ENCODE measurements around the gene HIRIP3.

- TF ChIP-seq, protein P1, sequence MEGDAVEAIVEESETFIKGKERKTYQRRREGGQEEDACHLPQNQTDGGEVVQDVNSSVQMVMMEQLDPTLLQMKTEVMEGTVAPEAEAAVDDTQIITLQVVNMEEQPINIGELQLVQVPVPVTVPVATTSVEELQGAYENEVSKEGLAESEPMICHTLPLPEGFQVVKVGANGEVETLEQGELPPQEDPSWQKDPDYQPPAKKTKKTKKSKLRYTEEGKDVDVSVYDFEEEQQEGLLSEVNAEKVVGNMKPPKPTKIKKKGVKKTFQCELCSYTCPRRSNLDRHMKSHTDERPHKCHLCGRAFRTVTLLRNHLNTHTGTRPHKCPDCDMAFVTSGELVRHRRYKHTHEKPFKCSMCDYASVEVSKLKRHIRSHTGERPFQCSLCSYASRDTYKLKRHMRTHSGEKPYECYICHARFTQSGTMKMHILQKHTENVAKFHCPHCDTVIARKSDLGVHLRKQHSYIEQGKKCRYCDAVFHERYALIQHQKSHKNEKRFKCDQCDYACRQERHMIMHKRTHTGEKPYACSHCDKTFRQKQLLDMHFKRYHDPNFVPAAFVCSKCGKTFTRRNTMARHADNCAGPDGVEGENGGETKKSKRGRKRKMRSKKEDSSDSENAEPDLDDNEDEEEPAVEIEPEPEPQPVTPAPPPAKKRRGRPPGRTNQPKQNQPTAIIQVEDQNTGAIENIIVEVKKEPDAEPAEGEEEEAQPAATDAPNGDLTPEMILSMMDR (IDR thresholded peaks at IDR 0.05) = no peak
- TF ChIP-seq PHF8 (IDR thresholded peaks at IDR 0.05; ENCODE audit: borderline replicate concordance, low read depth) (no peak), POLR2A (IDR thresholded peaks at IDR 0.05; ENCODE audit: low read length) (no peak), TP53 (CRISPR knock-in tag; IDR thresholded peaks at IDR 0.05) (no peak), HDAC2 (IDR thresholded peaks at IDR 0.05) (no peak), JUNB (IDR thresholded peaks at IDR 0.05) (no peak), CHD2 (IDR thresholded peaks at IDR 0.05; ENCODE audit: low read length, partially characterized antibody) (no peak), RAD21 (conservative IDR thresholded peaks at IDR 0.05 in 1 of 2, IDR thresholded peaks at IDR 0.05 in 1 of 2) (no peak), RCOR1 (IDR thresholded peaks at IDR 0.05; ENCODE audit: low read depth, low read length) (no peak), EP300 (IDR thresholded peaks at IDR 0.05) (no peak)
Observed at GRCh38 chr16:29975811-29976511, 19.5 kb downstream of the HIRIP3 start.
